ENCODE results near the gene NUP62.

DNA sequence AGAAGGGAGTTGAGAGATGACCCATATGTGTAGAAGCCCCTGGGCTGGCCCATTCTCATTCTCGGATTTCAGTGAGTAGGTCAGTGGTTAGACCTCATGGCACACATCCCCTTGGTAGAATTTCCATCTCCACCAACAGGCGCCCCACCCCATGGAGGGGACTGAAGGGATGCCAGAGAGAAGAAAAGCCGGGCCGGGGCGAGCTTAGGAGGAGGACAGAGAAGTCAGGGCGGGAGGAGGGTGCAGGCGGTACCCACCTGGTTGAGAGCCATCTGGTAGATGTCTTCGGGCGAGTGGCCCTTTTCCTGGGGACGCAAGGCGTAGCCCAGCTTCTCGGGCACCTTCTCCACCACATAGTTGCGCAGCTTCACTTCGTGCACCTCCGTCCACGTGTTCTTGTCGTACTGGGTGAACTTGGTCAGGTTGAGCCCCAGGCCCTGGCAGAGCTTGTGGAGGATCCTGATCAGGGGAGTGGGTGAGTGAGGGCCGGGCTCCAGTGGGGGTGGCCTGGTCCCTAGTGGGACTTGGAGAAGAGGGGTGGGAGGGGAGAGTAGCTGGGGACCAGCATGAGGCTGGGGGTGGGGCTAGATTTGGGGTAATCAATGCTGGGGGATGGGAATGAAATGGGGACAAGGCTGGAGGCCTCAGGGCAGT is 35.2 kb downstream of the NUP62 start:
- TF ChIP-seq, protein P1, sequence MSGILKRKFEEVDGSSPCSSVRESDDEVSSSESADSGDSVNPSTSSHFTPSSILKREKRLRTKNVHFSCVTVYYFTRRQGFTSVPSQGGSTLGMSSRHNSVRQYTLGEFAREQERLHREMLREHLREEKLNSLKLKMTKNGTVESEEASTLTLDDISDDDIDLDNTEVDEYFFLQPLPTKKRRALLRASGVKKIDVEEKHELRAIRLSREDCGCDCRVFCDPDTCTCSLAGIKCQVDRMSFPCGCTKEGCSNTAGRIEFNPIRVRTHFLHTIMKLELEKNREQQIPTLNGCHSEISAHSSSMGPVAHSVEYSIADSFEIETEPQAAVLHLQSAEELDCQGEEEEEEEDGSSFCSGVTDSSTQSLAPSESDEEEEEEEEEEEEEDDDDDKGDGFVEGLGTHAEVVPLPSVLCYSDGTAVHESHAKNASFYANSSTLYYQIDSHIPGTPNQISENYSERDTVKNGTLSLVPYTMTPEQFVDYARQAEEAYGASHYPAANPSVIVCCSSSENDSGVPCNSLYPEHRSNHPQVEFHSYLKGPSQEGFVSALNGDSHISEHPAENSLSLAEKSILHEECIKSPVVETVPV (CRISPR knock-in tag; IDR thresholded peaks at IDR 0.05): no peak
- TF ChIP-seq PPARA (CRISPR knock-in tag; IDR thresholded peaks at IDR 0.05; ENCODE audit: borderline replicate concordance) (no peak), ZC3H10 (CRISPR knock-in tag; IDR thresholded peaks at IDR 0.05) (no peak)
